Heart left ventricle (tissue), 16 donors: Measurements from ENCODE around the gene PPP1R26. TPM values are rescaled to one million over a fixed set of nuclear protein-coding genes. Genes with fewer than 3 reads are reported as not detected.

ENCODE experiments used
- ATAC-seq, 4 donors: fragments of 200-7000 bp; cut with Tn5 transposase; one replicate each; pipeline ENCODE4 v1.9.1; 2020 to 2022; ENCODE audit warnings: moderate library complexity in 4 of 4, mild to moderate bottlenecking in 3 of 4, moderate number of reproducible peaks in 1 of 4
- DNase-seq, 5 donors: peaks; one replicate each; pipeline ENCODE4 v3.0.0-alpha.2; 2020
- H3K27ac ChIP-seq, 12 donors: fragments of 200-600 bp; sonication (generic) in 4 of 12; one replicate each; pipeline versions ENCODE4 v1.5.0 to v1.8.0; 2016 to 2022; ENCODE audit warnings: mild to moderate bottlenecking in 2 of 12
- H3K27me3 ChIP-seq, 9 donors: fragments of 200-600 bp; sonication (generic) in 2 of 9; one replicate each; pipeline versions ENCODE4 v1.5.1 to v1.8.0; 2016 to 2022; ENCODE audit warnings: mild to moderate bottlenecking in 3 of 9
- H3K36me3 ChIP-seq, 9 donors: fragments of 200-600 bp; sonication (generic) in 2 of 9; one replicate each; pipeline versions ENCODE4 v1.5.0 to v1.8.0; 2018 to 2022; ENCODE audit warnings: mild to moderate bottlenecking in 2 of 9
- H3K4me1 ChIP-seq, 12 donors: fragments of 200-600 bp; sonication (generic) in 4 of 12; one replicate each; pipeline versions ENCODE4 v1.5.0 to v1.8.0; 2016 to 2022; ENCODE audit warnings: mild to moderate bottlenecking in 3 of 12
- H3K4me3 ChIP-seq, 12 donors: fragments of 200-600 bp; sonication (generic) in 4 of 12; one replicate each; pipeline versions ENCODE4 v1.5.0 to v1.8.0; 2017 to 2022; ENCODE audit warnings: mild to moderate bottlenecking in 9 of 12, moderate library complexity in 4 of 12
- H3K9me3 ChIP-seq, 12 donors: fragments of 200-600 bp; sonication (generic) in 4 of 12; one replicate each; pipeline versions ENCODE4 v1.5.0 to v1.8.0; 2016 to 2022; ENCODE audit warnings: mild to moderate bottlenecking in 1 of 12
- POLR2A ChIP-seq, 2 donors: fragments of 450-650 bp; IDR thresholded peaks; one replicate each; pipeline ENCODE4 v1.6.1; 2017; ENCODE audit warnings: antibody characterized with exemption in 2 of 2, mild to moderate bottlenecking in 2 of 2, moderate library complexity in 2 of 2
- WGBS, 4 donors: extraction: QIAGEN DNeasy Blood & Tissue Kit in 2 of 4; methylation state at CpG; one replicate each; pipeline versions ENCODE4 v1.1.5 to v1.1.7; 2013 to 2018; 5-methylcytosine and 5-hydroxymethylcytosine counted together
- intact Hi-C, 10 donors: fragments of 100-400 bp; cut with DNase I; formaldehyde crosslinking; loops; one replicate each; pipeline versions ENCODE4 v1.11.1 to v1.14.2; 2022
- polyA plus RNA-seq, 2 donors: library from polyadenylated mRNA; stranded (reverse); fragments of 200-250 nt; gene quantifications; one replicate each; pipeline ENCODE4 v1.2.3, GENCODE V29; 2013
- total RNA-seq, 9 donors: library from RNA; depleted of rRNA in 2 of 9; stranded (reverse); fragments of >200 nt in 2 of 9; fragmentation: NEBNext Ultra II Directional in 3 of 9; extraction: Animal tissue kit (Norgen Biotek cat#: 25700) in 3 of 9; gene quantifications; one replicate each; pipeline versions ENCODE4 v1.1.0 to v1.2.4, GENCODE V29; 2016 to 2023
- TF ChIP-seq, protein P1 (sequence below), 12 donors: fragments of 200-600 bp; sonication (generic) in 4 of 12; IDR thresholded peaks; one replicate each; pipeline versions ENCODE4 v1.5.0 to v1.8.0; 2018 to 2022; ENCODE audit warnings: antibody characterized with exemption in 12 of 12, mild to moderate bottlenecking in 5 of 12
- donor health status: ischemic (EF 13 %, LVEDD 7.1; RV severe dilation, severe dysfunction).
- donor health status: healthy with polysubstance abuse.
- donor health status: DM: no; HTN: yes; CAD: no.
- donor health status: DM: no; HTN: no; CAD: no.
- donor health status: ischemic (EF 25% LVEDD 6.9; RV normal size, moderate dysfunction).
- donor health status: ischemic (EF 25% LVEDD 5.7; RV mildly dilated, moderate dysfunction).
- donor health status: healthy.
- donor health status: DM: yes; HTN: yes; CAD: no.
- donor health status: ischemic (EF 35%, LVEDD 5.7; RV mildly dilated, moderate dysfunction).
- donor health status: nonischemic (EF 11% LVEDD 7.7; RV severe dilation, severe dysfunction).
- donor health status: DM: yes; HTN: yes; CAD: no.
- donor health status: PGD.
- donor health status: ischemic (EF 29% LVEDD 5.4; RV normal size, mild dysfunction).
- donor health status: nonischemic (EF 23%, LVEDD 6.1; RV moderate dilation, normal function).

PPP1R26 gene
- total and polyA plus RNA-seq, 11 donors: 13.2 to 30.1 (median 19.3) TPM

DNA sequence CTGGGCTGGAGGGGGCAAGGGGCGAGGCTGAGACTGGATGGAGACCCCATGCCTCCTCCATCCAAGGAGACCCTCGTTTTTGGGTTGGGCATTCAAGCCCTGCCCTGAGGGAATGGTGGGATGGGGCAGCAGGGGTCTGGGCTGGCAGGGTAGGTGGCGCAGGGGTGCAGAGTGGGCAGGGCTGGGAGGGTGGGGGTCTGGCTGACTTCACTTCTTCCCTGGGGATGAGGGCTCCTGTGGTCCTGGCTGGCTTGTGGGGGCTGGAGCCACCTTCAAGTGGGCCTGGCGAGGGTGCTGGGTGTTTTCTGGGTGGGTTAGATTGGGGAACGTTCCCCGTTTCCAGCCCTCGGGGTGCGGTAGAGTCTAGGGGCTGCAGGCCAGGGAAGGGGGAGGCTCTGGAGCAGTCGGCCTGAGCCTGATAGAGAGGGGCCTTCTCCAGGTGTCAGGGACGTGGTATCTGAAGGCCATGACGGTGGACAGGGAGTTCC, 42.1 kb downstream of the PPP1R26 start:
- no peak for ATAC-seq
- H3K4me3 ChIP-seq: no peak overlapping the region
- no peaks in the 10 kb centered on the region for H3K36me3 ChIP-seq
- no peaks in the 10 kb centered on the region for H3K4me1 ChIP-seq
- 81 to 85% (median 84%) methylated on average over 7 to 11 of the region's 11 CpGs for WGBS, 4 donors
- peak in 1 of 5 donors; percentile 17 for DNase-seq
- no peaks in the 10 kb centered on the region for H3K9me3 ChIP-seq
- no peak for TF ChIP-seq POLR2A (IDR thresholded peaks at IDR 0.05)
- TF ChIP-seq, protein P1, sequence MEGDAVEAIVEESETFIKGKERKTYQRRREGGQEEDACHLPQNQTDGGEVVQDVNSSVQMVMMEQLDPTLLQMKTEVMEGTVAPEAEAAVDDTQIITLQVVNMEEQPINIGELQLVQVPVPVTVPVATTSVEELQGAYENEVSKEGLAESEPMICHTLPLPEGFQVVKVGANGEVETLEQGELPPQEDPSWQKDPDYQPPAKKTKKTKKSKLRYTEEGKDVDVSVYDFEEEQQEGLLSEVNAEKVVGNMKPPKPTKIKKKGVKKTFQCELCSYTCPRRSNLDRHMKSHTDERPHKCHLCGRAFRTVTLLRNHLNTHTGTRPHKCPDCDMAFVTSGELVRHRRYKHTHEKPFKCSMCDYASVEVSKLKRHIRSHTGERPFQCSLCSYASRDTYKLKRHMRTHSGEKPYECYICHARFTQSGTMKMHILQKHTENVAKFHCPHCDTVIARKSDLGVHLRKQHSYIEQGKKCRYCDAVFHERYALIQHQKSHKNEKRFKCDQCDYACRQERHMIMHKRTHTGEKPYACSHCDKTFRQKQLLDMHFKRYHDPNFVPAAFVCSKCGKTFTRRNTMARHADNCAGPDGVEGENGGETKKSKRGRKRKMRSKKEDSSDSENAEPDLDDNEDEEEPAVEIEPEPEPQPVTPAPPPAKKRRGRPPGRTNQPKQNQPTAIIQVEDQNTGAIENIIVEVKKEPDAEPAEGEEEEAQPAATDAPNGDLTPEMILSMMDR (IDR thresholded peaks at IDR 0.05): no peak
- H3K27me3 ChIP-seq: peaks cover 0 to 25% (median 3%) of the 10 kb centered on the region in 9 donors
- no peak overlapping the region for H3K27ac ChIP-seq
- intact Hi-C loops: no loop called here

DNA sequence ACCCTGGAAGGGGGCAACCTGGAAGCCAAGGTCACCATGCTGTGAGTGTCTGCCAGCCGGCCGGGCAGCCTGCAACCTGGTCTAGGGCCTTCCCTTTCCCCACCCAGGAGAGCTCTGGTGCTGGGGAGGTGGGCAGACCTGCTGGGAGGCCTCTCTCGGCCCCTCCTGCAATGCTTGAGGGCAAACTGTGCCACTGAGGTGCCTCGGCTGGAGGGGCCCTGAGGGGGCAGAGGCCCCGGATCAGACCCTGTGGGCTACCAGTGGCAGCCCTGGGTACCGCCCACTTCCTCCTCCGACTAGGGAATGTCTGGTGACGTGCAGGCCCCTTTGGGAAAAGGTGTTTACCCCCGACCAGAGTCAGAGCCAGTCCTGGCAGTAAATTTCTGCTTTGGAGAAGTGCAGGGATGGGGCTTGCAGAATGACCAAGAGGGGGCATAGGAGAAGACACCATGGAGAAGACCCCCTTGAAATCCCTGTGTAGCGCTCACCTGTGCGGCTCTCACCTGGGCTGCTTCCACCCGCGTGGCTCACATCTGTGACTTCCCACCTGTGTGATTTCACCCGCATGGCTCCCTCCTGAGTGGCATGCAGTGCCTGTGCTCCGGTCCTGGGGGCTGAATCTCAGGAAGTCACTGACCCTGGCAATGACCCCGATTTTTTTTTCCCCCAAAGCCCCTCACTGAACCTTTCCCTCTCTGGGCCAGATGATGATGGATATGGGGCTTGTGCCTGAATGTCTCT, 42.7 kb downstream of the PPP1R26 start:
- no peaks in the 10 kb centered on the region for H3K36me3 ChIP-seq
- H3K4me1 ChIP-seq: no peaks in the 10 kb centered on the region
- no peak overlapping the region for H3K4me3 ChIP-seq
- H3K9me3 ChIP-seq: no peaks in the 10 kb centered on the region
- no peak for TF ChIP-seq POLR2A (IDR thresholded peaks at IDR 0.05)
- TF ChIP-seq, protein P1 (IDR thresholded peaks at IDR 0.05): no peak
- ATAC-seq: no peak
- DNase-seq: peak in 1 of 5 donors; percentile 29
- peaks cover 0 to 25% (median 3%) of the 10 kb centered on the region in 9 donors for H3K27me3 ChIP-seq
- H3K27ac ChIP-seq: no peak overlapping the region
- intact Hi-C loops: no loop called here
- WGBS, 4 donors: 71 to 90% (median 78%) methylated on average over 9 to 16 of the region's 16 CpGs

DNA sequence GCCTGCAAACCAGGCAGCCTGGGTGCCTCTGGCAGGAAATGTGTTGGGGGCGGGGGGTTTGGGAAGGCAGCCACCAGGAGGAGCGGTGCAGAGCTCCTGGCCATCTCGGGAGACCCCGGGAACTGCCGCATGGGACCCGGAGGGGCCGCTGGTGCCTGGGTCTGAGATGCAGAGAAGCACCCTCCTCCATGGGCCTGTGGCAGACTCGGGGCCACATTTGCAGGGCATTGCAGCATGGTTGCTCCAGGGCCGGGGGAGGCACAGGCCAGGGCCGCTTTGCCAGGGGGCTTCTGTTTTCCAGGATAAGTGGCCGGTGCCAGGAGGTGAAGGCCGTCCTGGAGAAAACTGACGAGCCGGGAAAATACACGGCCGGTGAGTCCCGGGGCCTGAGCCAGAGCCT, 43.3 kb downstream of the PPP1R26 start:
- Histone ChIP-seq H3K9me3 (no peaks in the 10 kb centered on the region), H3K4me1 (no peaks in the 10 kb centered on the region), H3K27me3 (peaks cover 0 to 25% (median 3%) of the 10 kb centered on the region in 9 donors), H3K27ac (no peak overlapping the region), H3K4me3 (no peak overlapping the region), H3K36me3 (no peaks in the 10 kb centered on the region)
- intact Hi-C loops: no loop called here
- 68 to 74% (median 72%) methylated on average over 12 to 17 of the region's 17 CpGs for WGBS, 4 donors
- TF ChIP-seq POLR2A (IDR thresholded peaks at IDR 0.05): no peak
- TF ChIP-seq, protein P1 (IDR thresholded peaks at IDR 0.05): no peak
- DNase-seq (peak in 1 of 5 donors; percentile 43), ATAC-seq (no peak)

DNA sequence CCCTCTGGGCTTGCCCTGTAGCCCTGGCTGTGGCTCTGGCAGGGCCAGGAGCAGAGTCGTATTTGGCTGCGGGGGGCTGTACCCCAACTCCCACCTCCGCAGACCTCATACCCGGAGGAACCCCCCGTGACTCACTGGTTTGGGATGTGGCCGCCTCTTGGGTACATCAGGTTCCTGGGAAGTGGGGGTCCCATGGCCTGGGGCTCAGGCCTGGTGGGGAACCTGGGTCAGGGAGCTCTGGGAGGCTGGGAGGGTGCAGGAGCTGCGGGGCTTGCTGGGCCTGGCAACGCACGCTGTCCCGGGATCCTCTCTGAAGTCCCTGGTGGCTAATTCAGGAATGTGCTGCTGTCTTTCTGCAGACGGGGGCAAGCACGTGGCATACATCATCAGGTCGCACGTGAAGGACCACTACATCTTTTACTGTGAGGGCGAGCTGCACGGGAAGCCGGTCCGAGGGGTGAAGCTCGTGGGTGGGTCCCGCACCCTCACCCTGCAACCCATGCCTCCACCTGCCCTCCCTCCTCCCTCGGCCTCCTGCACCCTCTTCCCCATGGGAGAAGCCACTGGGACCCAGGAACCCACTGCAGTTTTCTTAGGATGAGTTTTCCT, 44.0 kb downstream of the PPP1R26 start:
- 65 to 94% (median 70%) methylated on average over 3 to 21 of the region's 21 CpGs for WGBS, 4 donors
- TF ChIP-seq POLR2A (IDR thresholded peaks at IDR 0.05): no peak
- TF ChIP-seq, protein P1 (IDR thresholded peaks at IDR 0.05): no peak

More for the DNA sequence above, 44.0 kb downstream of the PPP1R26 start:
- Histone ChIP-seq H3K4me1 (no peaks in the 10 kb centered on the region), H3K27ac (no peak overlapping the region), H3K36me3 (no peaks in the 10 kb centered on the region), H3K27me3 (peaks cover 0 to 25% (median 3%) of the 10 kb centered on the region in 9 donors), H3K4me3 (no peak overlapping the region), H3K9me3 (no peaks in the 10 kb centered on the region)
- DNase-seq: peak in 1 of 5 donors; percentile 51
- intact Hi-C loops: loop anchor here in 1 of 10 donors (2.0 kb wide), 1 partner anchor 35 kb away; no protein-coding TSS in a partner anchor
- ATAC-seq: no peak
